Measurements from ENCODE around the gene SIRT3.
"Not testable (repeated sequence)": the region's sequence is repeated elsewhere in the genome, so short reads cannot be mapped to it uniquely, and the experiment has no call there.

SIRT3 gene

GRCh38 chr11:203056-203944 is 32.8 kb downstream of the SIRT3 start:
- no peak for DNase-seq (ENCODE audit: low read depth)

DNA sequence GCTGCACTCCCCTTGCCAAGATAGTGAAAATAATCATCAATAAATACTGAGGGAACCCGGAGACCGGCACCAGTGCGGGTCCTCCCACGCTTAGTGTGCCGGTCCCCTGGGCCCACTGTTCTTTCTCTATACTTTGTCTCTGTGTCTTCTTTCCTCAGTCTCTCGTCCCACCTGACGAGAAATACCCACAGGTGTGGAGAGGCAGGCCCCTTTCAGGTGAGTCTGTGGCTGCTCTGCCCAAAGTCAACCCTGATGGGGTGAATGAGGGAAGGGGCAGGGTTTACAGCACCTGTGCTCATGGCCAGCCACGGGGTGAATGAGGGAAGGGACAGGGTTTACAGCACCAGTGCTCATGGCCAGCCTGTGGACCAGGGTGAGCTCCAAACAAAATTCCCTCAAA is 33.7 kb downstream of the SIRT3 start:
- no peak for DNase-seq (ENCODE audit: low read depth)

DNA sequence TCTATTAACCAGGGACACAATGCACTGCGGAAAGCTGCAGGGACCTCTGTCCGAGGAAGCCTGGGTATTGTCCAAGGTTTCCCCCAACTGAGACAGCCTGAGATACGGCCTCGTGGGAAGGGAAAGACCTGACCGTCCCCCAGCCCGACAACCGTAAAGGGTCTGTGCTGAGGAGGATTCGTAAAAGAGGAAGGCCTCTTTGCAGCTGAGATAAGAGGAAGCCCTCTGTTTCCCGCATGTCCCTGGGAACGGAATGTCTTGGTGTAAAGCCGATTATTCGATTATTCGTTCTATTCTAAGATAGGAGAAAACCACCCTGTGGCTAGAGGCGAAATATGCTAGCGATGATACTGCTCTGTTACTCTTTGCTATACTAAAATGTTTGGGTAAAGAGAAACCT is 34.2 kb downstream of the SIRT3 start:
- DNase-seq (ENCODE audit: low read depth): no peak

DNA sequence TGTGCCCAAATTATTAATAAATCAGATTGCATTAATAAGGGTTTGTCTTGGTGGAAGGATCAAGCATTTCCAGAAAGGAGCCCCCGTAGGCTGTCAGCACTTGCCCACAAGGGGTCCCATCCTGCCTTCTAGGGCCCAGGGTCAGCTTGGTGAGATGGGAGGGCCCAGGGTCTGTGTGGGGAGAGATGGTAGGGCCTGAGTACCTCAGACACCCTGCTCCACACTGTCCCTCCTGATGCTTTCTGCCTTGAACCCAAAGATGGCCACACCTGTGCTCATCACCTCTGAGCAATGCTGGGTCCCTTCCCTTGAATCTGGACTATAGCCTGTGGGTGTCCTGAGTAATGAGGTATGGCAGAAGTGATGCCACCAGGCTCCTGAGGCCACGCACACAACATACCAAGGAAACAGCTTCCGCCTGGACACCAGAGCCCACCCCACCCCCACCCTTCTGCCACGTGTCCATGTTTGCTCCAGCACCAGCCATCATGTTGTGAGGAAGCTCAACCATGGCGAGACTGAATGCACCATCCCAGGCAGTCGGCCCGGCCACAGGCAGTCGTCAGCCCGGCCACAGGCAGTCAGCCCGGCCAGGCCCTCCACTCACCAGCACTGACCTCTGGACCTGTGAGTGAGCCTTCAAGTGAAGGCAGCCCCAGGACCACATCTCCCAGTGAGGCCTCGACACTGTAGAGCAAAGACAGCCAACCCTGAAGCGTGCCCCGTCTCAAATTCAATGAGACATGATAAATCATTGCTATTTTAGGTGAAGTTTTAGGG is 35.7 kb downstream of the SIRT3 start:
- DNase-seq (ENCODE audit: low read depth): no peak

GRCh38 chr11:199782-200181 is 36.4 kb downstream of the SIRT3 start:
- no peak for DNase-seq (ENCODE audit: low read depth)

DNA sequence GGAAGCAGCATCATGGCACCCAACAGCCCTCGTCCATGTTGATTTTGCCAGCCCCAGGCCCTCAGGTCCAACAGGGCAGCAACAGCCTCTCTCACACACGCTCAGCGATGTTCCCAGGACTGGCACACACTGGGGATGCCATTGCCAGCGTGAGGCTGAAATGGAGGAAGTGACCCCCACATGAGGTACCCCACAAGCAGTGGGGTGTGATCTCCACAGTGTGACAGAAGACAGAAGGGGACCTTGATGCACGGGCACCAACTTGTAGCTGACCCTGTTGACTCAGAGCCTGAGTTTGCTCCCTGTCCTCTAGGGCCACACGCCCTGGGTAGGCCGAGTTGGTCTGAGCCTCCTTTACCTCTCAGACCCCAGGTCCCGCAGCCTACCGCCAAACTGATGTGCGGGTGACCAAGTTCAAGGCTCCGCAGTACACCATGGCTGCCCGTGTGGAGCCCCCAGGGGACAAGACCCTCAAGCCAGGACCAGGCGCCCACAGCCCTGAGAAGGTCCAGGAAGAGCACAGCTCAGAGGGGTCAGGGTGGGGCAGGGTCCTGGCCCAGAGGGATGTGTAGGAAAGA is 37.0 kb downstream of the SIRT3 start:
- DNase-seq (ENCODE audit: low read depth): no peak

DNA sequence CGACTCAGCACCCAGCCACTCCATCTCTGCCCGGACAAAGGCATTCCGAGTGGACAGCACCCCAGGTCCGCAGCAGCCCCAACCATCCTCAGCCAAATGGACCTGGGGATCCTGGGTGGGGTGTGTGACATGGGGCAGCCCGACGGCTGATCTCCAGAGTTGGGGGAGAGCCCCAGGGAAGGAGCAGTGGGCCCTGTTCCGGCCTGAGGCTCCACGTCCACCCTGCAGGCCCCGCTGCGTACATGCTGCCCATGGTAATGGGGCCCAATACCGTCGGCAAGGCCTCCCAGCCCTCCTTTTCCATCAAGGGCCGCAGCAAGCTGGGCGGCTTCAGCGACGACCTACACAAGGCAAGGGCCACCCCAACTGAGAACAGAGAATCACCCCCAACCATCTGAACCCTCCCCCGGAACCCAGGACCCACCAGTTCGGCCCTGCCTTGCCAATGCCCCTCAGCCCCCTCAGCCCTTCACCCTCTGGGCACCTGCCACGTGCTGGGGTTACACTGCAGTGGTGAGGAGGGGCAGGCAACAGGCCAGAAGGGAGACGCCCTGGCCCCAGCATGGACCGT is 37.8 kb downstream of the SIRT3 start:
- no peak for DNase-seq (ENCODE audit: low read depth)

- no peak for DNase-seq (ENCODE audit: low read depth)
Observed at GRCh38 chr11:197741-198235, 38.4 kb downstream of the SIRT3 start.

- no peak for DNase-seq (ENCODE audit: low read depth)
Observed at GRCh38 chr11:196786-197731, 39.1 kb downstream of the SIRT3 start.

GRCh38 chr11:193481-193880 is 42.7 kb downstream of the SIRT3 start:
- DNase-seq (ENCODE audit: low read depth): not testable (repeated sequence)

DNA sequence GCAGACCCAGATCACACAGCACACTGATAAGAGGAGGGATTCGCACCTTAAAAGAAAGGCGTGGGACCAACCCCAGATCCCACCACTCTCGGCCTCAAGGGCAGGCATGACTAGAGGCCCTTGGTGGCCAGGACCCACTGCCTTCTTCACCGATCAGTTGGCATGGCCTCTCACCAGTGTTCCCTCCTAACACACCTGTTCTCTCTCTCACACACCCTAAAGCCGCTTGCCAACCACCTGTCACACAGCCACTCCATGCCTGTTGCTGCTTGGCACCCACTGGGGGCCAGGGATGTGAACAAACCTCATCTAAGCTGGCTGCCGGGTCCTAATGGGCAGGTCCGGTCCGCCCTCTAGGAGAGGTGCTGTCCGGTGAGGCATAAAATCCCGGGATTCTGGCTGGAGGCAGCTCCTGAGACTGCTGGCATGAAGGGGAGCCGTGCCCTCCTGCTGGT is 43.4 kb downstream of the SIRT3 start, which contains the start of gene SCGB1C1:
Gene SCGB1C1, plus strand, starts transcription at position 405 of the 455 bp plus-strand sequence. Its CDS starts 22 bp downstream, at position 427.
- not testable (repeated sequence) for DNase-seq (ENCODE audit: low read depth)

GRCh38 chr11:191490-192478 is 44.4 kb downstream of the SIRT3 start:
- not testable (repeated sequence) for DNase-seq (ENCODE audit: low read depth)

DNA sequence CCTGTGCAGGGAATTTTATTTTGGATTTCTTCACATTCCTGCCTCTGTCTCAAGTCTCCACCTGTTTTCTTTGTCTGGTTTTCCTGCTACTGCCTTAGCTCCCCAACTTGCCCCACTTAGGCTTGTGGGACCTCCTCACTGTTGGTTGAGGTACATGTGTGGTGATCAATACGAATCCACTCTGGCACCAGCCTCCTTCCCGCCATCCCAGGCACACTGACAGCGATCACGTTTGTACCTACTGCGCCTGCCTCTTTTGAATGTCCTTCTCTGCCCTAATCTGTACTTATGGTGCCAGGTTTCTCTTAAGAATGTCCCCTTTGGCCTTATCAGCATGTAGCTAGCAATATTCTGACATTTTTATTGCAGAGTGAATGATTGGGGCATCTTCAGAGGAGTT is 45.6 kb downstream of the SIRT3 start:
- DNase-seq (ENCODE audit: low read depth): not testable (repeated sequence)

GRCh38 chr11:189843-190311 is 46.3 kb downstream of the SIRT3 start:
- DNase-seq (ENCODE audit: low read depth): not testable (repeated sequence)

DNA sequence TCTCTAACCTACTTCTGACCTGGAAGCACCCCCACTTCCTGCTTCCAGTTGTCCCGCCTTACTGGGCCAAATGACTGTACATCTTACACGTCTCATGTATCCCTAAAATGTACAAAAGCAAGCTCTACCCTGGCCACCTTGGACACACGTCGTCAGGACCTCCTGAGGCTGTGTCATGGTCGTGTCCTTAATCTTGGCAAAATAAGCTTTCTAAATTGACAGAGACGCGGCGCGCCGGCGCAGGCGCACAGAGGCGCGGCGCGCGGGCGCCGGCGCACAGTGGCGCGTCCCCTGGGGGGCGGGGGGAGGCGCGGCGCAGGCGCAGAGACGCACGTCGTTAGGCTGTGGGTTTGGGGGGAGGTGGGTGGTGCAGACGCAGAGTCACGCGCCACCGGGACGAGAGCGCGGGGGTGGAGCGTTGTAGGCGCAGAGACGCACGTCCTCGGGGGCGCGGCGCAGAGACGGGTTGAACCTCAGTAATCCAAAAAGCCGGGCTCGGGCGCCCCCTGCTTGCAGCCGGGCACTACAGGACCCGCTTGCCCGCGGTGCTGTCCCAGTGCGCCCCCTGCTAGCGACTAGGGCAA is 46.9 kb downstream of the SIRT3 start:
- DNase-seq (ENCODE audit: low read depth): not testable (repeated sequence)

DNA sequence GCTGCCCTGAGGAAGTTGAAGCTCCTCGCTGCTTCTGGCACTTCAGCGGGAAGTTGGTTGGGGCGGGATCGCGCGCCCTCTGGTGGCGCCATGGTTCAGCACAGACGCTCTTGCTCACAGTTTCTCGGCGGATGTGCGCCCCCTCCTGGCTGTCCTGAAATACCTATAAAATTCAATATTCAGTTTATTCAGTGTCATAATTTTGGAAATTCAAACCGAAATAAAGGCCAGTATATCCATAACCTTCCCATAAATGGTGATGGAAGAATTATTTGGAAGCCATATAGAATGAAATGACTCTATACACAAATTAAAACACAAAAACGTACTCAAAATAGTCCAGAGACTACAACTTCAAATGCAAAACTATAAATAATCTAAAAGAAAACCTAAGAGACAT is 55.9 kb downstream of the SIRT3 start:
- not testable (repeated sequence) for DNase-seq (ENCODE audit: low read depth)
